Hepatocyte (in vitro differentiated cells): ENCODE data around the gene PTPRQ. TPM values are rescaled to one million over a fixed set of nuclear protein-coding genes. Genes with fewer than 3 reads are reported as not detected.

Experiments used
- DNase-seq: peaks from one replicate; pipeline ENCODE4 v3.0.0-alpha.2; 2016; ENCODE audit warnings: low spot score
- H2AFZ ChIP-seq: fragments of 200-600 bp; sonication (generic); 2 replicates; pipeline ENCODE4 v1.6.0; 2016; ENCODE audit warnings: antibody characterized with exemption, mild to moderate bottlenecking
- H3K27ac ChIP-seq: fragments of 200-600 bp; sonication (generic); 2 replicates; pipeline ENCODE4 v1.5.1; 2016; ENCODE audit warnings: mild to moderate bottlenecking
- H3K27me3 ChIP-seq: fragments of 200-600 bp; sonication (generic); 2 replicates; pipeline ENCODE4 v1.6.1; 2016
- H3K36me3 ChIP-seq: fragments of 200-600 bp; sonication (generic); replicated peaks from 2 replicates; pipeline ENCODE4 v1.5.1; 2016; ENCODE audit warnings: low read depth; ENCODE audit not compliant: insufficient read depth
- H3K4me1 ChIP-seq: fragments of 200-600 bp; sonication (generic); 2 replicates; pipeline ENCODE4 v1.5.1; 2016; ENCODE audit warnings: mild to moderate bottlenecking, moderate library complexity; ENCODE audit not compliant: insufficient read depth
- H3K4me2 ChIP-seq: fragments of 200-600 bp; sonication (generic); 2 replicates; pipeline ENCODE4 v1.6.0; 2016
- H3K4me3 ChIP-seq: fragments of 200-600 bp; sonication (generic); 2 replicates; pipeline ENCODE4 v1.5.1; 2016; ENCODE audit warnings: mild to moderate bottlenecking
- H3K79me2 ChIP-seq: fragments of 200-600 bp; sonication (generic); 2 replicates; pipeline ENCODE4 v1.6.0; 2017; ENCODE audit warnings: mild to moderate bottlenecking
- H3K9me2 ChIP-seq: fragments of 200-600 bp; sonication (generic); replicated peaks from 2 replicates; pipeline ENCODE4 v1.6.0; 2017; ENCODE audit warnings: mild to moderate bottlenecking; ENCODE audit not compliant: insufficient read depth
- H3K9me3 ChIP-seq: fragments of 200-600 bp; sonication (generic); 2 replicates; pipeline ENCODE4 v1.5.1; 2016; ENCODE audit warnings: low read depth, mild to moderate bottlenecking
- H4K20me1 ChIP-seq: fragments of 200-600 bp; sonication (generic); 2 replicates; pipeline ENCODE4 v1.6.0; 2016; ENCODE audit warnings: mild to moderate bottlenecking; ENCODE audit not compliant: insufficient read depth, poor library complexity, severe bottlenecking
- EZH2 ChIP-seq: fragments of 200-600 bp; sonication (generic); IDR thresholded peaks from 2 replicates; pipeline ENCODE4 v1.6.1; 2016; ENCODE audit warnings: antibody characterized with exemption, mild to moderate bottlenecking, borderline replicate concordance
- EZH2phosphoT487 ChIP-seq: fragments of 200-600 bp; sonication (generic); IDR thresholded peaks from one replicate; pipeline ENCODE4 v1.6.1; 2018; ENCODE audit warnings: antibody characterized with exemption, mild to moderate bottlenecking, low read depth, moderate library complexity; ENCODE audit not compliant: unreplicated experiment, severe bottlenecking
- WGBS: methylation state at CpG from one replicate; pipeline ENCODE4 v1.1.6; 2016; ENCODE audit warnings: low lambda C conversion rate; ENCODE audit errors: missing lambda C conversion rate; 5-methylcytosine and 5-hydroxymethylcytosine counted together
- polyA plus RNA-seq: library from polyadenylated mRNA; unstranded; fragments of >200 nt; fragmentation: Nextera tagmentation; extraction: Ambion mirVana; gene quantifications from 2 replicates; pipeline ENCODE4 v1.2.1, GENCODE V29; 2016
- total RNA-seq: library from RNA; depleted of rRNA; stranded (reverse); fragments of >200 nt; gene quantifications from 2 replicates; pipeline ENCODE4 v1.2.3, GENCODE V29; 2014
- TF ChIP-seq, protein P1 (sequence below): fragments of 200-600 bp; sonication (generic); IDR thresholded peaks from 2 replicates; pipeline ENCODE4 v1.5.1; 2016; ENCODE audit warnings: antibody characterized with exemption, mild to moderate bottlenecking; ENCODE audit not compliant: poor library complexity

Gene PTPRQ
- total and polyA plus RNA-seq, 2 experiments from 2014 or later: 0.03 TPM; not detected in 1

- Histone ChIP-seq H2AFZ (no peak overlapping the region), H3K79me2 (no peaks in the 10 kb centered on the region), H3K27me3 (peaks cover 74% of the 10 kb centered on the region), H3K27ac (no peak overlapping the region), H3K4me1 (no peaks in the 10 kb centered on the region), H3K4me3 (no peak overlapping the region), H4K20me1 (no peaks in the 10 kb centered on the region), H3K4me2 (no peak overlapping the region), H3K9me2 (no peaks in the 10 kb centered on the region), H3K36me3 (no peaks in the 10 kb centered on the region), H3K9me3 (no peaks in the 10 kb centered on the region)
- TF ChIP-seq EZH2: no peak
- no peak for TF ChIP-seq EZH2phosphoT487
- TF ChIP-seq, protein P1, sequence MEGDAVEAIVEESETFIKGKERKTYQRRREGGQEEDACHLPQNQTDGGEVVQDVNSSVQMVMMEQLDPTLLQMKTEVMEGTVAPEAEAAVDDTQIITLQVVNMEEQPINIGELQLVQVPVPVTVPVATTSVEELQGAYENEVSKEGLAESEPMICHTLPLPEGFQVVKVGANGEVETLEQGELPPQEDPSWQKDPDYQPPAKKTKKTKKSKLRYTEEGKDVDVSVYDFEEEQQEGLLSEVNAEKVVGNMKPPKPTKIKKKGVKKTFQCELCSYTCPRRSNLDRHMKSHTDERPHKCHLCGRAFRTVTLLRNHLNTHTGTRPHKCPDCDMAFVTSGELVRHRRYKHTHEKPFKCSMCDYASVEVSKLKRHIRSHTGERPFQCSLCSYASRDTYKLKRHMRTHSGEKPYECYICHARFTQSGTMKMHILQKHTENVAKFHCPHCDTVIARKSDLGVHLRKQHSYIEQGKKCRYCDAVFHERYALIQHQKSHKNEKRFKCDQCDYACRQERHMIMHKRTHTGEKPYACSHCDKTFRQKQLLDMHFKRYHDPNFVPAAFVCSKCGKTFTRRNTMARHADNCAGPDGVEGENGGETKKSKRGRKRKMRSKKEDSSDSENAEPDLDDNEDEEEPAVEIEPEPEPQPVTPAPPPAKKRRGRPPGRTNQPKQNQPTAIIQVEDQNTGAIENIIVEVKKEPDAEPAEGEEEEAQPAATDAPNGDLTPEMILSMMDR: peak; percentile 41
- 59% methylated on average over 20 of the region's 20 CpGs for WGBS
- DNase-seq: peak; percentile 19
Observed at GRCh38 chr12:80709811-80710726, 266.0 kb downstream of the PTPRQ start.

DNA sequence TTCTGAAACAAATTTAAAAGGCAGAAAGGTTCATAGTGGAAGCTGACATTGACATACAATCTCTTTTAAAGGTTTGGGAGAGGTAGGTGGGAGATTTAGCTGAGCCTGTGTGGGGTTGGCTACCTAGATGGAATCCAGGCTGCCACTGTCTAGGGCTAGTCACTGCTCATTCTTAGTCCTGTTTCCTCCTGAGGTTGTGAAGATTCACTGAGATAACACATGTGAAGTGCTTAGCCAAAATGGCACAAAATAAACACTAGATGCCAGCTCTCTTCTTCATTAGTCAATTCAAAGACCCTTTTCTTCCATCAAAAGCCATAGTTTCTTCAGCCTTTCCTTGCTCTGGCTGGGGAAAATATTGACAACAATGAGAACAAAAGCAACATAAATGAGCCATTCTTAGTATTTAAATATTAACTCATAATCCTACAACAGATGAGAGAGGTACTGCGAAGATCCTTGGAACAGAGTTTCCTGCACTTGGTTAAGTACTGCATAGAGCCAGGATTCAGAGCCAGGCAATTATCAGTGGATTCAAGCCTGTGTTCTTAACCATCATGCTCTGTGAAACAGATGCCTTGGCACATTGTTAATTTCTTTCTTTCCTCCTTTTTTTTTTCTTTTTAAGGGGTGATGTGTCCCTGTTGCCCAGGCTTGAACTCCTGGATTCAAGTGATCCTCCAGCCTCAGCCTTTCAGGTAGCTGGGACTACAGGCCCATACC lies 266.9 kb downstream of the PTPRQ start:
- DNase-seq: no peak
- Histone ChIP-seq H3K4me2 (no peak overlapping the region), H3K9me2 (no peaks in the 10 kb centered on the region), H4K20me1 (no peaks in the 10 kb centered on the region), H3K4me3 (no peak overlapping the region), H3K36me3 (no peaks in the 10 kb centered on the region), H3K27me3 (peaks cover 82% of the 10 kb centered on the region), H3K9me3 (no peaks in the 10 kb centered on the region), H2AFZ (no peak overlapping the region), H3K27ac (no peak overlapping the region), H3K79me2 (no peaks in the 10 kb centered on the region), H3K4me1 (no peaks in the 10 kb centered on the region)
- WGBS: 91% methylated on average over 1 of the region's 1 CpG
- TF ChIP-seq EZH2phosphoT487 (no peak), EZH2 (no peak)
- TF ChIP-seq, protein P1: no peak

DNA sequence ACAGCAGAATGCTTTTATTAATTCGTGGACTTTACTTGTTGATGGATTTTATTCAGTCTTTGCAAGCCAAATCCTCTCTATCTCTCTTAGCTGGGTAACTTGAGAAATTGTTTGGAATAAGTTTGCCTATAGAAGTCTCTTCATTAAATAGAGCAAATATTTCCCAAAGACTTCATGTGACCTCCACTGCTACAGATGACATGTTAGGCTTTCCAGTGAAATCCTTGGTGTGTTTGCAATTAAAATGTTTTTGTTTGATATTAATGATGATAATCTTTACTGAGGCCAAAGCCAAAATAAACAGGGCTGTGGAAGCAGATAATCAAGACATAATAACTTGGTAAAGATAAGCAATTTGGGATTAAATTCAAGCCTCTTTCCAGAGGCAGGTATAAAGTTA lies 267.8 kb downstream of the PTPRQ start:
- Histone ChIP-seq H3K27me3 (peaks cover 82% of the 10 kb centered on the region), H3K27ac (no peak overlapping the region), H3K4me1 (no peaks in the 10 kb centered on the region), H3K9me3 (no peaks in the 10 kb centered on the region), H3K9me2 (no peaks in the 10 kb centered on the region), H2AFZ (no peak overlapping the region), H4K20me1 (no peaks in the 10 kb centered on the region), H3K79me2 (no peaks in the 10 kb centered on the region), H3K4me3 (no peak overlapping the region), H3K4me2 (no peak overlapping the region), H3K36me3 (no peaks in the 10 kb centered on the region)
- WGBS: 62% methylated on average over 1 of the region's 1 CpG
- TF ChIP-seq EZH2phosphoT487 (no peak), EZH2 (no peak)
- TF ChIP-seq, protein P1: no peak
- DNase-seq: no peak
